GM19043 (cell line): Measurements from ENCODE around the gene VWA8.

Experiments
- ATAC-seq: cut with Tn5 transposase; IDR thresholded peaks from one replicate; pipeline ENCODE4 v1.9.1; 2021; ENCODE audit warnings: low read depth; ENCODE audit not compliant: unreplicated experiment

Gene VWA8

DNA sequence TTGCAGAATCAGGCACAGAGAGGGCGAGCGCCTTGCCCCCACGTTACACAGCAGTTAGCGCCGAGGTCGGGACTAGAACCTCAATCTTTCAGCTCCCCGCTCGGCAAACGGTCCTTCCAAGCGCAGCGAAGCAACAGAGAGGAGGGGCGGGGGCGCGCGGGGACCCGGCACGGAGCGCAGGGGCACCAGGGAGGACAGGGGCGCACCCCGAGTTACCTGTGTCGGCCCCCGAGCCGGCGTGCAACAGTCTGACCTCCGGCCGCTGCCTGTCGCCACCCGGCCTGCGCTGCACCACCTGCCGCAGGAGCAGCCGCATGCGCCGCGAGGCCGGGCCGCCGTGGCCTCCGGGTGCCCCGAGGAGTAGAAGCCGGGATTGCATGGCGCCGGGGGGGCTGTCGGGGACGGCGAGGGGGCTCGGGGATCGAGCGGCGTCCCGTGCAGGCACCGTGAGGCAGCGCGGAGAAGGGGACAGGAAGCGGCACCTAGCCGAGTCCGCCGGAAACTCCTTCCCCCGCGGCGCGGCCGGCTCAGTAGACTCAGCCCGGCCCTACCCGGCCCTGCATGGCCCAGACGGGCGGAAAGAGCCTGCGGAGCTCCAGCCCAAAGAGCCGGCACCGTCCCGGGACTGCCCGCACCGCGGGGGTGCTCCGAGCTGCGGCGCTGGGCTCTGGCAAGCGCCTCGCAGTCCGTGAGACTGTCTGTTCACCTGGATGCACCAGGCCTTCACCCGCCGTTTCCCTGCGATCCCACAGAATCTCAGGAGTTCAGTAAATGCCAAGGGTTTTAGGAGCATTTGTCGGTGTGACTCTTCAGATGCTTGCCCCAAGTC lies at the start of gene VWA8:
TSS of gene VWA8 (minus strand) at position 473 of the 829 bp plus-strand sequence. CDS start at position 379, 94 bp downstream.
- ATAC-seq: peak; percentile 75

DNA sequence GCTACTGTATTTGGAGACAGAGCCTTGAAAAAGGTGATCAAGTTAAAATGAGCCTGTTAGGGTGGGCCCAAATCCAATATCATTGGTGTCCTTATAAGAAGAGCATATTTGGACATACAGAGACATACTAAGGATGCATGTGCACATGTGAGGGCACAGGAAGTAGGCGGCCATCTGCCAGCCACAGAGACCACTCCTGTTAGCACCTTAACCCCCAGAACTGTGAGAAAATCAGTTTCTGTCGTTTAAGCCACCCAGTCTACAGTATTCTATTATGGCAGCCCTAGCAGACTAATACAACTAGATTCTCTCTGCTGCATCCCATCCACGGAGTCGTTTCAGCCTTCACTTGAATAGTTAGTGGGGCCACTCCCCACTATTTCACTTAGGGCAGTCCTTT lies 48.1 kb upstream of the VWA8 start:
- no peak for ATAC-seq

DNA sequence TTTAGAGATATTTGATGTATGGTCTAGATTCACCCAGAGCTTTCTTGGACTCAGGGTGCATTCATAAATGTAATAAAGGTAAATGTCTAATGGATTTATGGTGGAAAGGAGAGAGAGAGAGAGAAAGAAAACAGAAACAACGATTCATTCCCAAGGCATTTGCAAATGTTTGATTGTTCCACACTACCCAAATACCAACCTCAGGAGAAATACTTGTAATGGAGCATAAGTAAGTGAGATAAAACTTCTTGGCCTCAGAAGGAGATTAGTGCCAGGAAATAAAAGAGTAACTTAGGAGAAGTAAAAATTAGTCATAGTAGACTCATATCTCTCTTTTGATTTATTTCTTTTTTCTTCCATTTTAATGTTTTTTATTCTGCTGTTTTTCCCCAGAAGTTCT lies 46.9 kb upstream of the VWA8 start:
- no peak for ATAC-seq

DNA sequence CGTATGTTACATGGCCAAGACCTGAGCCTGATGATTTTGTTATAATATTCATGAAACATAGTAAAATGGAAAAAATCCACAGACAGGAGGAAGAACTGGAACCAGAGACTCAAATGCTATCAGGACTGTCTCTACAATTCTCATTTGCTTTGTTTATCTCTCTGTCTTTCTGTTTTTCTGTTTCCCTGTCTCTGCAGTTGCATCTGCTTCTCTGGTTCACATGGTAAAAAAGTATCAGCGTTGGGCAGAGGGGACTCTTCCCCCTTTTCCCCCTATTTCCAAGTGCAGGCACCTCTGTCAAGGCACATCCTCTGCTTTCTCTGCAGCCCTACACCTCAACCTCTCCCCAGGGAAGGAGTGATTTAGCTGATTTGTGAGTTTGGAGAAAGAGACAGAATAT lies 41.2 kb upstream of the VWA8 start:
- ATAC-seq: no peak

DNA sequence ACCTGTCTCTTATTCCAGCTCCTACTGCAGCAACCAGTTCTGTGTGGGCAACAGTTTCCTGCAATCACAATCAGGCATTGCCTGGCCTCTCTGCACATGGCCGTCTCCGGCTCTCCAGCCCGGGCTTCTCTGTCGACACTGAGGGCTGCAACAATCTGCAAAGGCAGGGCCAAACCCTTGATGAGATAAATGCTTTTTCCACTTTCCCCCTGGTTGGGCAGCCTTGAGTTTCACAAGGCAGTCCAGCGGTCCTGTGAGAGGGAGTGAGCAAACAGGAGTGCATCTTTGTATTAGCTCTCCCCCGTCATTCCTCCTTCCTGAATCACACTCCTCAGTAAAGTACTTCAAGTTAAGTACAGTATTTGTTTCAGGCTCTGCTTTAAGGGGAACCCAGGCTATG lies 40.7 kb upstream of the VWA8 start:
- no peak for ATAC-seq

DNA sequence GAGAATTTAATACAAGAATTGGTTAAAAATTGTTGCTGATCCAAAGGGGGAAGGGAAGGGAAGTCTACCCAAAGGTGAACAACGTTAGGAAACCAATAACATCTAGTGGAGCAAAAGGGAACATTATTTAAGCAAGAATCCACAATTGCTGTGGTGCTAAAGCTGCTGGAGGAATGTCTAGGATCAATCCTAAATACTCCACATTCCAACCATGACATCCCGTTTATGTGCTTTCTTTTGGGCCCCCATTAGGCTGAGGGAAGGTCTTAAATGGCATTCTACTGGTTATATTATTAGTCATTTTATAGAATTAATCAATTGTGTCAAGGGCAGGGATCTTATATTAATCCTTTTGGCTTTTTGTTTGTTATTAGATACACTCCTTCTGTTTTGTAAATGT lies 39.9 kb upstream of the VWA8 start:
- ATAC-seq: no peak

DNA sequence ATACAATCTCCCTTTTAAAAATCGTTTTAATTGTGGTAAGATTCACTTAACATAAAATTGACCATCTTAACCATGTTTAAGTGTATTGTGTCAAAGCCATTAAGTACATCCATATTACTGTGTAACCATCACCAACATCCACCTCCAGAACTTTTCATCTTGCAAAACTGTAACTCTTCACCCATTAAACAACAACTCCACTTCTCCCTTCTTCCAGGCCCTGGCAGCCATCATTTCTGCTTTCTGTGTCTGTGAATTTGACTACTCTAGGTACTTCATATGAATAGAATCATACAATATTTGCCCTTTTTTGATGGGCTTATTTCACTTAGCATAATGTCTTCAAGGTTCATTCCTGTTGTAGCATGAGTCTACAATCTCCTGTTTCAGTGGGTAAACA lies 36.5 kb upstream of the VWA8 start:
- no peak for ATAC-seq

DNA sequence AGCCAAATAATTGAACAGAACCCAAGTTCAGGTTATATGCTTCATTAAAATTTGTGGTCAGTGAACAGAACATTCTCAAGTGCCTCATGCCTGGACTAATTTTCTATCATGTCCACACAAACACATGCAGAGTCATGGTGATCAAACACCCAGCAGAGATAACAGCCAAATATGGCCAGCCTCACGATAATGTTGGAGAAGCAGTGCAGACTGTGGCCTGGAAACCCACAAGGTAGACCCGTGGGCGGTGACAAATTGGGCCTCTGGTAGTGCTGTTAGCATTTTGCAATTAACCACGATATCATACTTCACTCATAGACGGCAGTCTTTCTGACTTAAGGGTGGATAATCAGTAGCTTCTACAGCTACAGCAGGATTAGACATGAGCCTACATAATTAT lies 35.0 kb upstream of the VWA8 start:
- ATAC-seq: no peak

DNA sequence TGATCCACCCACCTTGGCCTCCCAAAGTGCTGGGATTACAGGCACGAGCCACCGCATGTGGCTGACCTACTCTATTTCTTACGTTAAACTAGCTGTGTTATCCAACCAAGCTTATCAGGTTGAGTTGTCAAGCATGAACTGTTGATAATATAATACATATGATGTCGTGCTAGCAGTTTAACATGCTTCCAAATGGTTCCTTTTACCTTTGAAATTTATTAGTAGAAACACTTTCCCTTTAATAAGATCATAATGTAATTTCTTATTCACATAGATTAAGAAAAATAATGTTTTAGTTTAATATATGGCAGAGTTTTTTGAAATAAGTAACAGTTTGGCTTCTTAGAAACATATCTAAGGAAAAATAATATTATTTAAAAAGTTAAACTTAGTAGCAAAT lies 34.4 kb upstream of the VWA8 start:
- ATAC-seq: no peak

DNA sequence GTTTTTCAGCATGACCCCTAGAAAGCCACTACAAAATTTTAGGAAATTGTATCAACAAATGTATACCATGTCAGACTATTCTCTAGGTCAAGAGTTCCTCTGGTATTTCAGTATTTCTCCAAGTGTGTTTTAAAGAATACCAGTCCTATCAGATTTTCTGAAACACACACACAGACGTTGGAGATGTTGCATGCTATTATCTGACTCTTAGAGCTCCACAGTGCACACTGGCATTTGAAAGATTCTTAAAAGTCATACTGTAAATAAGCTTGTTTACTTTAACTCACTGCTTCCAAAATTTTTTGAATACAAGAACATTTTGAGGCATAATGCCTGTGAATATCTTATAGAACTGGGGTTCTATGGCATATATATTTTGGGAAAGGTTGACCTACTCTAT lies 33.8 kb upstream of the VWA8 start:
- ATAC-seq: no peak

DNA sequence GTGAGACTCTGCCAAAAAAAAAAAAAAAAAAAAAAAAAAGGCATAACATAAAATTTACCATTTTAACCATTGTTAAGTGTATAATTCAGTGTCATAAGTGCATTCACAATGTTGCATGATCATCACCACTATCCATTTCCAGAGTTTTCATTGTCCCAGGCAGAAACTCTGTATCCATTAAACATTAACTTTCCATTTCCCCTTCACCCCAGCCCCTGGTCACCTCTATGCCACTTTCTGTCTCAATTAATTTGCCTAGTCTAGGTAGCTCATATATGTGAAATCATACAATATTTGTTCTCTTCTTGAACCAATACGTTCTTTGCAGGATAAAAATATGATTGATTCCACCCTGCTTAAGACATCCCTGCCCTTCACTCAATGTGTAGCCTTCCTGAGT lies 31.0 kb upstream of the VWA8 start:
- ATAC-seq: no peak

DNA sequence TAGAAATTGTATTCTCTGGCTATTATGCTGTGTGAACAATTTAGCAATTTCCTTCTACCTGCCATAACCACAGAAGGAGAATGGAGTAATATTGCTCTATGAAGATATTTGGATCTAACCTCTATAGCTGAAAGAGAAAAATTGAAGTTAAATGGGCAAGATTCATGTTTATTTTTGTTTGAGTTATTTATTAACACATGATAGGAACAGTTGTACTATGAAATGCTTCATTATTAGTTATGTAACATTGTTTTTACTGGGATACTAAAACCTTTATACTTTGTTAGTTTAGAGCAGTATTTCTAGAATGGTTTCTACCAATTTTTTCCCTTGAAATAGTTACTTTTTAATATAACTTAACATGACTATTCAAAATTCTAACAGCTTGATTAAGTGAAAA lies 27.3 kb upstream of the VWA8 start:
- no peak for ATAC-seq

DNA sequence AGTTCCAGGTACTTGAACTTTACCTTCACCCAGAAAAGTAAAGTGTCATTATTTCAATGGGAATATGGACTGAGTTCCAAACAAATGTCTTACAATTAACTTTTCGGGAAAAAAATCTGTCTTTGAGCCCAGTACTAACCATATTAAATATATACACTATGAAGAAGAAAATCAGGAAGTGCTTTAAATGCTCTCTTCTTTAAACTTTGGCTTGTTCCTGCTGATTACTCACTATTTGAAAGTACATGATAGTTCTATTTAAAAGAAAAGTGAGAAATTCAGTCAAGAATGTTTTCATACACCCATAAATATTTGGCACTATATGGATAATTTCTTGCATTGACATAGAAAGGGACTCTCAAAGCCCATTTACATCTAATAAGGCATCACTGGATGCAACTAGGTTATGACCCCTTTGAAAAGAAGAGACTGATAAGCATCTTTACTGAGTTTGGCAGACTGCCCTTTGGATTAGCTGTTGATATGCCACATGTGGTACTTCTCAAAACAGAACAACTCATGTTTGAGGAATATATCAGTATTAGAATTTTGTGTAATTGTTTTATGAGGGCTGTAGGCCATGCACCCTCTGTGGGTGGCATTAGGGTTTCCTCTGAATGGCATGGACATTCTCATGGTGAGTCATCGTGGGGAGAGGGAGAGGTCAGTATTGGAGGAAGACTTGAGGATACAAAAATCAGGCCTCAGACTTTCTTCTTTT lies 25.0 kb upstream of the VWA8 start:
- ATAC-seq: no peak

DNA sequence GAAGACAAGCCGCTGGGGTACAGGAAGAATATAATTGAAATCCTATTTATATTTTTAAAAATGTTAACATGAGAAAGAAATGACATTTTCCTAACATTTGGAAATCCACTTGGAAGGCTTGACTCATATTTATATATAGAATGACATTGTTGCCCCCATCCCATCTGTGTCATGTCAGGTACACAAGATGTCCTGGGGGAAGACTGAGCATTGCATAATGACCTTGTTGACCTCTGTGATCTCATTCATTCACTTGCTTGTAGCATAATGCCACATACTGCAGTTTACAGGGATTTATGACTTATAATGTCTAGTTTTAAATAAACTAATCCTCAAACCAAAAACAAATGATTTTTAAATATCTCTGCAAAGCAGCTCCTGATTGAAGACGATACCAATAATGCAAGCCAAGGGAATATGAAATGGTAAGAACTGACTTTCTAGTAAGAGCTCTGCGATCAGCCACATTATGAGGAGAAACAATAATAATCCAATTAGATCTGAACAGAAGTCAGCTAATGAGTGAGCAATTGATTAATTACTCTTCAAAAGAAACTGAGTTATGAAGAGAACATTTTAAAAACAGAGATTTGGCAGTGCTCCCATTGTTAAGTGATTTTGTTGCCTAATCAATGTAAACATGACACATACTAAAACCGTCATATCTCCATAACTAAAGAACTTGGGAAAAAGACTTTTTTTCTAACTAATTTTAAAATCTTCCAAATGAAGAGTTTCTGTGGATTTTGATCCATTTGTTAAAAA lies 21.2 kb upstream of the VWA8 start:
- ATAC-seq: no peak

DNA sequence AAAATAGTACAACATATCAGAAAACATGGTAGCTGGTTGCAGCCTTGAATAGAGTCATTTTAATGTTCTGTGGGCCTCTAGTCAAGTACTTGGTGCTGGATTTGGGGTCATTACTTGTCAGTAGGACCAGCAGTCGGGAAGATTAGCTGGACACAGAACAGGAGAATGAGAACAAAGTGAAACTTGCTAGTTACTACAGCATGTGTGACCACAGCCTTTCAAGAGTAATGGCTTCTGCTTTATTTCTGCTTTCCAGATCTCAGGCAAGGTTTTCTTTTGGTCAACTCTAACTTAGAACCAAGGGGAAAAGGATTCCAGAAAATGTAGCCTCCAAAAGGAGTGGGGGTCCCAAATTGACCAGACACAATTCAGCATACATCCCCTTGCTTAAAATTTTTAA lies 17.1 kb upstream of the VWA8 start:
- ATAC-seq: no peak

DNA sequence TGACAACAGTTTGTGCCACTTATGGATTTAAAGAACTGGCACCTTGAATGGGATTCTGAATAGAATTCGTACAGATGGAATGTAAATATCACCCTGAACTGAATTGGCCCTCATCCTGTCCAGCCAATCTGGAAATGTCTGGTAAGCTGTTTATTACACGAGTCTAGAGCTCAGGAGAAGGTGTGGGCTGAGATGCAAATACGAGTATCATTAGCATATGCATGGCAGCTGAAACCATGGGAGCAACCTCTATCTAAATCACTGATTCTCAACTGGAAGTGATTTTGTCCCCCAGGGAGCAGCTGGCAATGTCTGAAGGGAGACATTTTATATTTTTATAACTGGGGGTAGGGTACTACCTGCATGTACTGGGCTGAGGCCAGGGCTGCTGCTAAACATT lies 15.6 kb upstream of the VWA8 start:
- ATAC-seq: no peak

DNA sequence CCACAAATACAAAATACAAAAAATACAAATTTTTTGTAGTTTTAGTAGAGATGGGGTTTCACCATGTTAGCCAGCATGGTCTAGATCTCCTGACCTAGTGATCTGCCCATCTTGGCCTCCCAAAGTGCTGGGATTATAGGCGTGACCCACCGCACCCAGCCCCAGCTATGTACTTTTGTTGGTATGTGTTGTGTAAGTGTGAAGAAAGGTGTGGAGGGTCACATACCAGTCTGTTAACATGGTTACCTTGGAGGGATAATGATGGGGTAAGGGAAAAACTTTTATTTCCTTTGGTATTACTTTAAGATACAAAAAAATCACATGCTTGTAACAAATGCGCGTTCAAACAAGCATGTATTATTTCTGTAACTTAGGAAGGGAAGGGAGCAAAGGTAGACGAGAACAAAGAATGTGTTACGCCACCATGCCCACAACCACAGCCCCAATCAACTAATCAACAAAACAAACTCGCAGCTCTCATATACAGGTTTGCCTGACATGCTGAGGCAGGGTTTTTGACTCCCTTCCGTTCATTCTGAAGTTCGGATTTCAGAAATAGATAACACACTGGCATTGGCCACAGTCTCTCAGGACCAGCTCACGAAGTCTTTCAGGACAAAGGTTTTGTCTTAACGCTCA lies 13.5 kb upstream of the VWA8 start:
- no peak for ATAC-seq

DNA sequence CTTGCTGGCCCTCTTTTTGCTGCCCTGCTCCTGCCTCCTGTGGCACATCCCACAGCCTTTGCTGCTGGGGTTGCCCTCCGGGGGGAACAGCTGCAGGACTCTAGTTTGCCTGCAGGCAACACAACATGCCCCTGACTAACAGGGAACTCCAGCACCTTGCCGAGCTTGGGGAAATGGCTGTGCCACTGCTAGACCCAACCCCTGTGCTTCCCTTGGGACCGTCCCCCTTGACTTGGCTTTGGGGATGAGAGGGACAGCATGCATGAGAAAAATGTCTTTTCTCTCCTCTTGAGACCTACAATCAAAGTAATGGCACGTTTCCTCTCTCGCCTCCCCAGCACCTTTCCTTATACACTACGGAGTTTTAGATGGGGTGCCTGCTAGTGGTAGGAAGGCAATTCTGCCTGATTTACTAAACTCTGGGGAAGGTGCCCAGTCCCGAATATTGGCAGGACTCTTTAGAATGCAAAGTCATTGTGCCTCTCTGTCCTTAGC lies 12.4 kb upstream of the VWA8 start:
- ATAC-seq: no peak

DNA sequence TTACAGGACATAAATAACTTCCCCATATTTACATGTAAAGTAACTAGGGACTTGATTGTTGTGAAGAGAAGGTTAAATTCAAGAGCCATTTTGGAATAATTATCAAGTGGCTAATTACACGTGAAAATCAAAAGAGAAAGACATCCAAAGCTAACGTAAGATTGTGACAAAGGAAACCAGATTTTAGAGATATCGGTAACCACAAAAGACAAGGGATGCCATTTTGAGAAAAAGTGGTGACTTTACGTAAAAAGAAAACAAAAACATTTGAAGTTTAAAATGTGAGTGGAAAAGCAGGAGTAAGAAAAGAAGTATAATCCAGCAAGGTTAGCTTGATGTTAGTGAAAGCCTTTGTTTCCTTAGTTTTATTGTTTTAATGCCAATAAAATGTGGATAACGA lies 10.9 kb upstream of the VWA8 start:
- ATAC-seq: no peak

DNA sequence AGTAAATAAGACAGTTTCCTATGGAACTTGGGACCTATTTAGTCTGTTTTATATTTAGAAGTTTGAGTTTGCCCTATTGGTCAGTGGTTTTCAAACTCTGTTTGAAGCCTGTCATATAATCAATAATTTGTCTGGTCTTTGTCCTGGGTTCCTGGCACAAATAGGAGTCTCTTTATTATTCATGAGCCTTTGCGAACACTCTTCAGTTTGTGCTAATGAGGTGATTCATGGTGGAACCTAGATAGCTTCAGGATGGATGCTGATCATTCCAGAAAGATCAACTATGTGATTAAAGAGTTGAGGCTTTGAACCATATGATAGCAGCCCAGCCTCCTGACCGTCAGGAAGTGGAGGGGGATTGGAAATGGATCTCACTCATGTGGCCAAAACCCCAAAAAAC lies 10.0 kb upstream of the VWA8 start:
- no peak for ATAC-seq

DNA sequence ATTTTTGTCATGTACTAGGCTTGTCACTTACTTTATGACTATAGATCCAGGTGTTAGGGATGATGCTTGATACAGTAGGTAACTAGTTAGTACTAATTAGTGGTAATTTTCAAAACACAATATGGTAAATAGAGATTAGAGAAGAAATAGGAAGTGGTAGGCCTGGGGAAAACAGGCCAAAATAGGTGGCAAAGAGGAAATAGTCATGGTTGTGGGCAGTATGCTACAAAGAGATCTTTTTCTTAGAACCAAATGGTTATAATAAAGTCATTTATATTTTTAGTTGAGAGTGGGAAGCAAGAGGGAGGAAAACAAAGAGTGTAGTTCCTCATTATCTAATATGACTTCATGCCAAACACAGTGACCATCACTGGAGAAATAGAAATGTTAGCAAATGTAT lies 9.1 kb upstream of the VWA8 start:
- ATAC-seq: no peak
